ENCODE data around the gene MICU1. TPM values are rescaled to one million over a fixed set of nuclear protein-coding genes. Genes with fewer than 3 reads are reported as not detected.

Gene MICU1
- total RNA-seq, 3 donors from 2014 or later, result 27.2 to 44.3 (median 33.9) TPM

DNA sequence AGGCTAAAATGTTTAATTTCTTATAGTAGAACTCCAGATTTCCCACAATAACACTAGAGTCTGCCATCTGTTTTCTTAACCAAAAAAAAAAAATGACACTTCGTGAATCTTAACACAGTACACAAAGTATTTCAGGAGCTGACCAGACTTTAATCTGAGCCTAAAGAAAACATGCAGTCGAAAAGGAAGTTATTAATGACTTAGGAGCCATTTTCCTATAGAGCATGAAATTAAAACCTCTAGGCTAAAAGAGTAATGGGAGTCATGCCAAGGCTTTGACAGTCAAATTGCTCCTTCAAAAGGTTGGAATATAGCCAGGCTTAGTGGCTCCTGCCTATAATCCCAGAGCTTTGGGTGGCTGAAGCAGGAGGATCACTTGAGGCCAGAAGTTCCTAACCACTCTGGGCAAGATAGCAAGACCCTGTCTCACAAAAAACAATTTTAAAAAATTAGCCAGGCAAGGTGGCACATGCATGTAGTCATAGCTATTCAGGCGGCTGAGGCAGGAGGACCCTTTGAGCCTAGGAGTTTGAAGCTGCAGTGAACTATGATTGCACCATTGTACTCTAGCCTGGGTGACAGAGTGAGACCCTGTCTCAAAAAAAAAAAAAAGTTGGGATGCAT is 13.6 kb downstream of the MICU1 start:
- H3K9me3 ChIP-seq, result no peaks in the 10 kb centered on the region
- peak overlapping the region in 1 of 3 donors; percentile 7 for H3K4me3 ChIP-seq
- H3K27me3 ChIP-seq, result no peaks in the 10 kb centered on the region
- peak overlapping the region in 1 of 2 donors; percentile 23 for H3K27ac ChIP-seq
- intact Hi-C loops (cut with DNase I; ENCODE audit: low total_unique reads), result no loop called here
- TF ChIP-seq POLR2AphosphoS5 (IDR thresholded peaks at IDR 0.05) (no peak), POLR2A (IDR thresholded peaks at IDR 0.05) (no peak)
- TF ChIP-seq, protein P1, sequence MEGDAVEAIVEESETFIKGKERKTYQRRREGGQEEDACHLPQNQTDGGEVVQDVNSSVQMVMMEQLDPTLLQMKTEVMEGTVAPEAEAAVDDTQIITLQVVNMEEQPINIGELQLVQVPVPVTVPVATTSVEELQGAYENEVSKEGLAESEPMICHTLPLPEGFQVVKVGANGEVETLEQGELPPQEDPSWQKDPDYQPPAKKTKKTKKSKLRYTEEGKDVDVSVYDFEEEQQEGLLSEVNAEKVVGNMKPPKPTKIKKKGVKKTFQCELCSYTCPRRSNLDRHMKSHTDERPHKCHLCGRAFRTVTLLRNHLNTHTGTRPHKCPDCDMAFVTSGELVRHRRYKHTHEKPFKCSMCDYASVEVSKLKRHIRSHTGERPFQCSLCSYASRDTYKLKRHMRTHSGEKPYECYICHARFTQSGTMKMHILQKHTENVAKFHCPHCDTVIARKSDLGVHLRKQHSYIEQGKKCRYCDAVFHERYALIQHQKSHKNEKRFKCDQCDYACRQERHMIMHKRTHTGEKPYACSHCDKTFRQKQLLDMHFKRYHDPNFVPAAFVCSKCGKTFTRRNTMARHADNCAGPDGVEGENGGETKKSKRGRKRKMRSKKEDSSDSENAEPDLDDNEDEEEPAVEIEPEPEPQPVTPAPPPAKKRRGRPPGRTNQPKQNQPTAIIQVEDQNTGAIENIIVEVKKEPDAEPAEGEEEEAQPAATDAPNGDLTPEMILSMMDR (IDR thresholded peaks at IDR 0.05), result no peak
- H3K36me3 ChIP-seq, result no peaks in the 10 kb centered on the region
- no peaks in the 10 kb centered on the region for H3K4me1 ChIP-seq
- DNase-seq (ENCODE audit: low spot score in 2 of 2), result no peak

DNA sequence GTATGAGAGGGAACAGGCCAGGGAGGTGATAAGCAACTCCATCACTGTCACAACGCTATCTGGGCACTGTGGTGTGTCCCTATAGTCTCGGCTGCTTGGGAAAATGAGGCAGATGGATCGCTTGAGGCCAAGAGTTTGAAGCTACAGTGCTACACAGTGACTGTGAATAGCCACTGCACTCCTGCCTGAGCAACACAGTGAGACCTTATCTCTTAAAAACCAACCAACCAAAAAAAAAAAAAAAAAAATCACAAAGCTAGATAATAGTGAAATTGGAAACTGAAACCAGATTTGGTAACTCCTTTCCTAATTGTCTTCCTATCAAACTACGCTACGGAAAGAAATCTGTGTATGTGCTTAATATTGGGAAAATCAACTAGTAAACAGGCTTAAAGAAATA is 14.1 kb downstream of the MICU1 start:
- no peaks in the 10 kb centered on the region for H3K27me3 ChIP-seq
- TF ChIP-seq POLR2A (IDR thresholded peaks at IDR 0.05) (no peak), POLR2AphosphoS5 (IDR thresholded peaks at IDR 0.05) (no peak)
- TF ChIP-seq, protein P1 (IDR thresholded peaks at IDR 0.05), result no peak
- no peaks in the 10 kb centered on the region for H3K36me3 ChIP-seq
- peak overlapping the region in 1 of 2 donors; percentile 23 for H3K27ac ChIP-seq
- no peaks in the 10 kb centered on the region for H3K4me1 ChIP-seq
- intact Hi-C loops (cut with DNase I; ENCODE audit: low total_unique reads), result no loop called here
- H3K9me3 ChIP-seq, result no peaks in the 10 kb centered on the region
- H3K4me3 ChIP-seq, result peak overlapping the region in 1 of 3 donors; percentile 7
- no peak for DNase-seq (ENCODE audit: low spot score in 2 of 2)

DNA sequence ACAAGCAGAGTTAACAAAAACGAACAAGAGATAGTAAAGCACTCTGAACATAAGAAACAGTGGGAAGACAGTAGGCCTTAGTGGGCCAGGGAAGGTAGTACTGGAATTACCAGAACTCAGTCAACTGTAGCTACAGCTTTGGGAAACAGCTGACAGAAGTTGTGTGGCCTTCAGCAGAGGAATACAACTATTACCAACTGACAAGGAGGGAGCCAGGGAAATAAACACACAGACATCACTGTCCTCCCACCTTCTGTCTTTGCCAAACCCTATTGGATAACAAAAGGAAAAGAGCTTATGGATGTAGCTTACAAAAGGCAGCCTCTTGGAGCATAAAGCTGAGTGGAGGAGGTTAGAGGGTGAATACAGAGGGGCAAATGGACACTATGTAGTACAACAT is 15.4 kb downstream of the MICU1 start:
- Histone ChIP-seq H3K9me3 (no peaks in the 10 kb centered on the region), H3K36me3 (no peaks in the 10 kb centered on the region), H3K4me3 (no peak overlapping the region), H3K27ac (no peak overlapping the region), H3K4me1 (no peaks in the 10 kb centered on the region), H3K27me3 (no peaks in the 10 kb centered on the region)
- TF ChIP-seq, protein P1 (IDR thresholded peaks at IDR 0.05), result no peak
- TF ChIP-seq POLR2A (IDR thresholded peaks at IDR 0.05), result no peak
- TF ChIP-seq POLR2AphosphoS5 (IDR thresholded peaks at IDR 0.05), result no peak
- no peak for DNase-seq (ENCODE audit: low spot score in 2 of 2)
- intact Hi-C loops (cut with DNase I; ENCODE audit: low total_unique reads), result no loop called here

- TF ChIP-seq, protein P1 (IDR thresholded peaks at IDR 0.05), result no peak
- no peak for TF ChIP-seq POLR2A (IDR thresholded peaks at IDR 0.05)
- TF ChIP-seq POLR2AphosphoS5 (IDR thresholded peaks at IDR 0.05), result no peak
- Histone ChIP-seq H3K4me3 (no peak overlapping the region), H3K4me1 (no peaks in the 10 kb centered on the region), H3K36me3 (no peaks in the 10 kb centered on the region), H3K27me3 (no peaks in the 10 kb centered on the region), H3K27ac (no peak overlapping the region), H3K9me3 (no peaks in the 10 kb centered on the region)
- intact Hi-C loops (cut with DNase I; ENCODE audit: low total_unique reads), result no loop called here
- DNase-seq (ENCODE audit: low spot score in 2 of 2), result no peak
These were observed 20.8 kb downstream of the MICU1 start for GRCh38 chr10:72605122-72605521.

GRCh38 chr10:72601144-72601543 is 24.7 kb downstream of the MICU1 start:
- Histone ChIP-seq H3K4me3 (no peak overlapping the region), H3K27me3 (no peaks in the 10 kb centered on the region), H3K36me3 (no peaks in the 10 kb centered on the region), H3K27ac (no peak overlapping the region), H3K9me3 (no peaks in the 10 kb centered on the region), H3K4me1 (no peaks in the 10 kb centered on the region)
- intact Hi-C loops (cut with DNase I; ENCODE audit: low total_unique reads), result no loop called here
- DNase-seq (ENCODE audit: low spot score in 2 of 2), result no peak
- TF ChIP-seq, protein P1 (IDR thresholded peaks at IDR 0.05), result no peak
- TF ChIP-seq POLR2A (IDR thresholded peaks at IDR 0.05), result no peak
- no peak for TF ChIP-seq POLR2AphosphoS5 (IDR thresholded peaks at IDR 0.05)
